ENCODE results near the gene EID2. TPM values are rescaled to one million over a fixed set of nuclear protein-coding genes. Genes with fewer than 3 reads are reported as not detected.

Gene EID2
- total and polyA plus RNA-seq, 2 of the 8 experiments (the other 6 are each of a cell fraction or from before 2014, with no cell fraction given), result 7.8 to 29.6 TPM

DNA sequence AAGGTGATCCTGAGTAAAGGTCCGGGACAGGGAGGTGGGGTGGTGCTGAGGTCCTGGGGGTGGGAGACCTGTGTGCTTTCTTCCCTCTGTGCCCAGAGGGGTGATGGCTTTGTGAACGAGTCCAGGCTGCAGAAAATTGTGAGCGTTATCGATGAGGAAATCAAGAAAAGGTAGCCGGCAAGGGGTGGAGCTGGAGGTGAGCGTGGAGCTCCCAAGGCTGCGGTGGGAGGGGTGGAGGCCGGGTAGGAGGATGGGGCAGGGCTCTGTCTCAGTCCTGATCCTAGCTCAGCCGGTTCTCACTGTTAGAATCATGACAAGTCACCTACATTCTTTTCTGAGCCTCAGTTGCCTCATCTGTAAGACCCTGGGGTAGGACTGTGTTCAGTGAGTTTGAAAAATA, 21.0 kb downstream of the EID2 start:
- H3K27ac ChIP-seq (ENCODE audit: low read depth, low read length), result 0 out of 2 replicates have a peak overlapping the region, but pooled peaks have one; percentile 18

More for the DNA sequence above, 21.0 kb downstream of the EID2 start:
- no peak overlapping the region for H2BK20ac ChIP-seq (ENCODE audit: low read length)
- CTCF ChIA-PET (ENCODE audit: partially characterized antibody), result interaction anchor here (0.6 to 10.7 kb wide), 12 partner anchors 9 to 272 kb away, joined by 3 to 101 read pairs (median 4); partner anchors contain the start of gene EID2B
- no peak overlapping the region for H2BK5ac ChIP-seq (ENCODE audit: low read depth, low read length)
- no peak overlapping the region for H2BK120ac ChIP-seq (replicated peaks; ENCODE audit: low read depth, low read length)
- H2BK12ac ChIP-seq (ENCODE audit: low read depth, low read length), result no peak overlapping the region
- FAIRE-seq, result no peak
- WGBS, 2 experiments (ENCODE audit: extremely low coverage in 1 of 2, insufficient coverage in 1 of 2, insufficient read length in 1 of 2, insufficient replicate concordance in 2 of 2, low coverage in 1 of 2, low lambda C conversion rate in 2 of 2, missing lambda C conversion rate in 1 of 2), result 89% methylated on average over 8 of the region's 9 CpGs; no CpG with 5 or more reads in 1 of the 2 experiments
- H3K4me3 ChIP-seq (ENCODE audit: extremely low read depth in 1 of 4, insufficient read depth in 2 of 4, low read depth in 3 of 4, low read length in 4 of 4), result peak overlapping the region in 1 of 4 experiments; percentile 26; a peak in 1 of 8 replicates
- H3K36me3 ChIP-seq (ENCODE audit: control insufficient read depth in 2 of 4, insufficient read depth in 4 of 4, low read length in 3 of 4), result peaks cover 2 to 13% (median 3%) of the 10 kb centered on the region in 4 experiments; a peak in 3 of 8 replicates
- peaks cover 0 to 11% (median 5%) of the 10 kb centered on the region in 4 experiments; a peak in 6 of 7 replicates for H3K4me1 ChIP-seq (replicated peaks in 1 of 4; ENCODE audit: control insufficient read depth in 3 of 4, insufficient read depth in 4 of 4, low read length in 3 of 4)
- no peak overlapping the region for H3K14ac ChIP-seq (ENCODE audit: insufficient read length)
- no peak overlapping the region for H3K9ac ChIP-seq (replicated peaks in 1 of 4; ENCODE audit: extremely low read depth in 1 of 4, low read depth in 3 of 4, low read length in 3 of 4)
- no peak overlapping the region for H3K23ac ChIP-seq (ENCODE audit: insufficient read length)
- peaks cover 2 to 4% of the 10 kb centered on the region in 2 experiments for H4K20me1 ChIP-seq (replicated peaks in 1 of 2; ENCODE audit: control insufficient read depth in 1 of 2, insufficient read depth in 2 of 2, low read length in 2 of 2)
- peak overlapping the region; percentile 53 for H4K91ac ChIP-seq (replicated peaks; ENCODE audit: insufficient read length, low read length)
- POLR2A ChIA-PET (ENCODE audit: partially characterized antibody), result interaction anchor here (0.6 to 3.0 kb wide), 20 partner anchors 10 to 1595 kb away, joined by 3 to 18 read pairs (median 4); partner anchors contain the start of genes DLL3, EID2B, MED29 and PAF1
- peaks cover 10% of the 10 kb centered on the region; the same call in 1 of the 2 replicates for H3K23me2 ChIP-seq (ENCODE audit: low read depth, low read length)
- H3K27me3 ChIP-seq (replicated peaks in 1 of 4; ENCODE audit: control insufficient read depth in 3 of 4, extremely low read depth in 1 of 4, insufficient read depth in 3 of 4, low read length in 3 of 4), result peaks cover 0 to 2% (median 0%) of the 10 kb centered on the region in 4 experiments; a peak in 2 of 7 replicates
- H3K4me2 ChIP-seq (ENCODE audit: insufficient read depth in 1 of 2, low read depth in 2 of 2, low read length in 2 of 2), result peak overlapping the region; percentile 29 to 35; a peak in 3 of 4 replicates
- no peak overlapping the region for H2AK5ac ChIP-seq (ENCODE audit: low read depth, low read length)
- no peak overlapping the region for H4K8ac ChIP-seq (ENCODE audit: extremely low read depth, insufficient read depth, low read length)
- H3K79me1 ChIP-seq (ENCODE audit: low read depth, low read length), result peaks cover 10% of the 10 kb centered on the region
- no peak overlapping the region for H2AFZ ChIP-seq (ENCODE audit: low read length)
- peak overlapping the region; percentile 78 for H3K4ac ChIP-seq (replicated peaks; ENCODE audit: insufficient read length, low read depth, low read length)
- TF ChIP-seq SIN3A (conservative IDR thresholded peaks at IDR 0.05 in 1 of 2, IDR thresholded peaks at IDR 0.05 in 1 of 2; ENCODE audit: low read depth in 1 of 2, low read length in 2 of 2), result no peak
- TF ChIP-seq NRF1 (IDR thresholded peaks at IDR 0.05; ENCODE audit: low read depth, low read length), result no peak
- no peak for TF ChIP-seq JUND (IDR thresholded peaks at IDR 0.05; ENCODE audit: low read length)
- no peak for TF ChIP-seq RNF2 (IDR thresholded peaks at IDR 0.05; ENCODE audit: borderline replicate concordance, low read depth, low read length, missing control alignments, poor library complexity, severe bottlenecking)
- TF ChIP-seq SP4 (IDR thresholded peaks at IDR 0.05; ENCODE audit: low read length), result no peak
- no peak for TF ChIP-seq CREB1 (IDR thresholded peaks at IDR 0.05)
- TF ChIP-seq SP2 (IDR thresholded peaks at IDR 0.05; ENCODE audit: low read length), result no peak
- no peak for TF ChIP-seq CTBP2 (IDR thresholded peaks at IDR 0.05; ENCODE audit: borderline replicate concordance, insufficient read depth, insufficient read length, low read length)
- H3K79me2 ChIP-seq (ENCODE audit: control insufficient read depth in 1 of 2, insufficient read depth in 2 of 2, low read length in 2 of 2), result peaks cover 0 to 7% of the 10 kb centered on the region in 2 experiments; a peak in 3 of 4 replicates
- H3K9me3 ChIP-seq (ENCODE audit: insufficient read depth in 2 of 2, low read depth in 1 of 2, low read length in 1 of 2), result no peaks in the 10 kb centered on the region
- no peak overlapping the region for H3K18ac ChIP-seq (ENCODE audit: extremely low read depth, low read length)
- no peak overlapping the region for H2BK15ac ChIP-seq (ENCODE audit: low read length)
- DNase-seq (ENCODE audit: low read depth in 1 of 2, low spot score in 2 of 2), result no peak
- no peak overlapping the region for H3K56ac ChIP-seq (replicated peaks; ENCODE audit: insufficient read length, low read depth, low read length)
- H4K5ac ChIP-seq (ENCODE audit: insufficient read length, low read depth, low read length), result no peak overlapping the region
